KBM-7 (cell line): ENCODE data around the gene CRYBB3.
"Not testable (repeated sequence)": the region's sequence is repeated elsewhere in the genome, so short reads cannot be mapped to it uniquely, and the experiment has no call there.

Experiments
- DNase-seq: peaks from one replicate; pipeline ENCODE4 v3.0.0-alpha.2; 2015
- in situ Hi-C: fragments of 300-500 bp; cut with MboI; formaldehyde crosslinking; loops from 2 replicates; pipeline ENCODE4 v1.14.3; 2020; ENCODE audit warnings: low sequenced_read_pairs, low pct_unique_long_range_greater_than_20kb, mixed read lengths

The CRYBB3 gene

DNA sequence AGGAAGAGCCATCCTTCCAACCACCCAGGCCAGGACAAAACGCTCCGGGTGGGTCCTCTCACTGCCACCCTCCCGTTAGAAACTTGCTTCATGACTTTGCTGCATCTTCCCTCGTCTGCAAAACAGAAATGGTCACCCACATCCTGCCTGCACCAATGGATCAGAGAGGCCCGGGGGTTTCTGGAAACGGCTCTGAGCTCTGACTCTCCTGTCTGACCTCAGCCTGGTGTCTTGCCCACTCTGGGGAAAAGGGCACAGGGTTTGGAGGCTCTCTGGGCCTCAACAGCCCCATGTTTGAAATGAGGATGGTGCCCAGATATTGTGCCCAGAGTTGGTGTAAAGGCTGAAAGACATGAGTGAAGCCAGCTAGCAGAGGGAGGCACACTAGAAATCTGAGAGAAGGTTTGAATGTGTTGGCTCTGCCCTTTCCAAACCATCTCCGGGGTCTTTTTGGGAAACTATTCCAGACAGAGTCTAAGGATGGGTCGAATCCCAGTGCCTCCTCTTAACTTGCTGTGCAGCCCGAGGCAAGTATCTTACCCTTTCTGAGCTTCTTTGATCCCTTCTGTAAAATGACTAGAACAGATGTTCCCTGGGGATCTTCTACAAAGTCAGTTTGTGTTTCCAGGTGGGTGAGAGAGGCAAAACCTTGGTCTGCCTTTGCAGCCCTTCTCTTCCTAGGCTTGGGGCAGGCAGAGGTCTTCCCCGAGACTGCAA is 2.1 kb downstream of the CRYBB3 start:
- in situ Hi-C loops = no loop called here
- no peak for DNase-seq

DNA sequence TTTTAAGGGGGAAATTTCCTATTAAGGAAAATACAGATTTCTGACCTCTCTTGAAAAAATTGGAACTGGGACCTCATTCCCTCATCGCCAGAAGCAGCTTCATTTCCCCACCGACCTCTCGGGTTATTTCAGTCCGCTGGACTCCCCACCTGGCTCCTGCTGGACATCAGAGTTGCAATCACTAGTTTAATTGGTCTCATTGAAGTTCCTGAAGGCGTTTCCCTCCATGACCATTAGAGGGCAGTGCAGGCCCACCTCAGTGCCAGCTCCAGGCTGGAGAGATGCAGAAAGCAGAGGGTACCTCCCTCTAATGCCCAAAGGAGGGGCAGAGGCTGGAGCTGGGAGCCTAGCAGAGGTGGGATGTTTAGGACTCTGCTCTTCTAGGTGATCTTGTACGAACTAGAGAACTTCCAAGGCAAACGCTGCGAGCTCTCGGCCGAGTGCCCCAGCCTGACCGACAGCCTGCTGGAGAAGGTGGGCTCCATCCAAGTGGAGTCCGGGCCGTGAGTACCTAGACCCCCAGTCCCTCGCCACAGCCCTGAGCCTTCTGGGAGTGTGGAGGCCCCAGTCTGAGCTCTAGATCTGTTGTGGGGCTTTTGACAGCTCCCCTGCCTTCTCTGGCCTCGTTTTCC is 2.7 kb downstream of the CRYBB3 start:
- in situ Hi-C loops = no loop called here
- DNase-seq = peak; percentile 55

DNA sequence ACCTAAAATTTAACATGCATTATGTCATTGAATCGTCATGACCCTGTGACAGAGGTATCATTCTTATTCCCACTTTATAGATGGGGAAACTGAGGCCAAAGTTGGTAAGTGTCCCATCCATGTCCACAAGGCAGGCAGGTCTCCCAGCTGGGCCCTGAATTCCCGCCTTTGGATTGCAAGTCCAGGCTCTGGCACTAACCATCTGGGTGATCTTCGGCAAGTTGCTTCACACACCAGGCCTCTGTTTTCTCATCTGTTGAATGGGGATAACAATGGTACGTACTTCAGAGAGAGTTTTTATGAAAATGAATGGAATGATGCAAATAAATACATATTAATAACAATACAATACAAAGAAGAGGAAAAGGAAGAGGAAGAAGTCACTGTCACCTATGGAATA is 3.4 kb downstream of the CRYBB3 start:
- in situ Hi-C loops = no loop called here

DNA sequence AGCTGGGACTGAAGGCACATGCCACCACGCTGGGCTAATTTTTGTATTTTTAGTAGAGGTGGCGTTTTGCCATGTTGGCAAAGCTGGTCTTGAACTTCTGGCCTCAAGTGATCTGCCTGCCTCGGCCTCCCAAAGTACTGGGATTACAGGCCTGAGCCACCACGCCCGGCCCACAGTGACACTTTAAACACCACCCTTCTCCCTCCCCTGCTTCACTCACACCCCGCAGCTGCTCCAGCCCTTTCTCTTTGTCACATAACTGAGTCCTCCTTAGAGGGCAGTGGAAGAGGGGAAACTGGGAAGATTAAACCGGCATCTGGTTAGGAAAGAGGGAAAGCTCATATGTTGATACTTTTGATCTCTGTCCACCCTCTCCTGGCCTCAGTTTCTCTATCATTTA is 4.9 kb downstream of the CRYBB3 start:
- DNase-seq, in situ Hi-C loops: not testable (repeated sequence)

More for the DNA sequence above, 3.4 kb downstream of the CRYBB3 start:
- no peak for DNase-seq

DNA sequence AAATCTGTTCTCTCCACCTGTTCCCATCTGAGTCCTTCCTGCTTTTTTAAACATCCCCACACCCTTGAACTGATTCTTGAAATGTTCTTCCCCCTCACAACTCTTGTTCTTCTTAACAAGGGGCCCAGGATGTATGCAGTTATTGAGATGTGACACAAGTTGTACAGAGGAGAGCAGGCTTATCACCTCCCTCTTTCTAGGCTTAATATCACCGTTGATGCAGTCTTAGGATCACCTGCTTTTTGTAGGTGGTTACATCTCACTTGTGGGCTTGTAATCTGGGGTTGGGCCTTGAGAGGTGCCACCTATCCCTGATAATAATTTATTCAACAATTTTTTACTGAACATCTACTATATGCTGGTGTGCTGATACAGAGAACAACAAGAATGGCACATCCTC is 6.2 kb downstream of the CRYBB3 start:
- in situ Hi-C loops = no loop called here
- DNase-seq = no peak

DNA sequence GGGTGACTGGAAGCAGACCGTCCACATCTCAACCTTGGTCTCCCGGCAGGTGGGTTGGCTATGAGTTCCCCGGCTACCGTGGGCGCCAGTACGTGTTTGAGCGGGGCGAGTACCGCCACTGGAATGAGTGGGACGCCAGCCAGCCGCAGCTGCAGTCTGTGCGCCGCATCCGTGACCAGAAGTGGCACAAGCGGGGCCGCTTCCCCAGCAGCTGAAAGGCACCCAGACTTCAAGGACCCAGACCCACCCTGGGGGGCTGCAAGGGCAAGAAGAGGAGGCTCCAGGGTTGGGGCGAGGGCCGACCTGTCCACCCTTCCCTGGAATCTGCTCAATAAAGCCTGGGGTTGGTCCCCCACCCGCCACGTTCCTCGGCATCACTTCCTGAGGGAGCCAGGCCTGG is 7.3 kb downstream of the CRYBB3 start:
- in situ Hi-C loops = no loop called here
- DNase-seq = no peak

DNA sequence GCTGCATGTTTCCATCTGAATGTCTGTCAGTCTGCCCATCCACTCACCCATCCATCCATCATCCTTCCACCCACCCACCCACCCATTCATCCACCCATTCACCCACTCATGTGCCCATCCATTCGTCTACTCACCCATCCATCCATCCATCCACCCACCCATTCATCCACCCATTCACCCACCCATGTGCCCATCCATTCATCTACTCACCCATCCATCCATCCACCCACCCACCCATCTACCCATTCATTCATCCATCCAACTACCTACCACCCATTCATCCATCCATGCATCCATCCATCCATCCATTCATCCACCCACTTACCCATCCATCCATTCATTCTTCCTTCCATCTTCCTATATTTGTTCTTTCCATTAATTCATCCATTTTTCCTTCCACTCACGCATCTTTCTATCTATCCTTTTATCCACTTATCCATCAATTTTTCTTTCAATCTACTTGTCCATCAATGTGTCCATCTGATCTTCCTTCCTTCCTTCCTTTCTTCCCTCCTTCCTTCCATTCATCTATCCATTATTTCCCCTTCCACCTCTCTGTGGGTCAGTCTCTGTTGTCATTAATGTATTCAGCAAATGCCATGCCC is 8.0 kb downstream of the CRYBB3 start:
- in situ Hi-C loops = no loop called here
- DNase-seq = no peak

DNA sequence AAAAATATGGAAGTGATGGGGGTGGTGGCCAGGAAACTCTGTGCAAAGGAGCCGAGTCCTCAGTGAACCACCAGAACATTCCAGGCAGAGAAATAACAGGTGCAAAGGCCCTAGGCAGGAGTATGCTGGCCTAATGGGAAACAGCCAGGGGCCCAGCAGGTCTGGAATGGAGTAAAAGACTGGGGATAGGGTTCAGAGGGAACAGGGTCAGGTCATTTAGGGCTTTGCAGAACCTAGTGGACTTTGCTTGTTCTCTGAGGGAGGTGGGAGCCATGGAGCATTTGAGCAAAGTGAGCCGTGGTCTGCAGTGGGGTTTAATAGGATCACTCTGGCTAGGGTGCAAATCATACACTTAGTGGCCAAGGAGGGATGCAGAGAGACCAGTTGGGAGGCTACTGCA is 8.7 kb downstream of the CRYBB3 start:
- in situ Hi-C loops = no loop called here
- DNase-seq = no peak

DNA sequence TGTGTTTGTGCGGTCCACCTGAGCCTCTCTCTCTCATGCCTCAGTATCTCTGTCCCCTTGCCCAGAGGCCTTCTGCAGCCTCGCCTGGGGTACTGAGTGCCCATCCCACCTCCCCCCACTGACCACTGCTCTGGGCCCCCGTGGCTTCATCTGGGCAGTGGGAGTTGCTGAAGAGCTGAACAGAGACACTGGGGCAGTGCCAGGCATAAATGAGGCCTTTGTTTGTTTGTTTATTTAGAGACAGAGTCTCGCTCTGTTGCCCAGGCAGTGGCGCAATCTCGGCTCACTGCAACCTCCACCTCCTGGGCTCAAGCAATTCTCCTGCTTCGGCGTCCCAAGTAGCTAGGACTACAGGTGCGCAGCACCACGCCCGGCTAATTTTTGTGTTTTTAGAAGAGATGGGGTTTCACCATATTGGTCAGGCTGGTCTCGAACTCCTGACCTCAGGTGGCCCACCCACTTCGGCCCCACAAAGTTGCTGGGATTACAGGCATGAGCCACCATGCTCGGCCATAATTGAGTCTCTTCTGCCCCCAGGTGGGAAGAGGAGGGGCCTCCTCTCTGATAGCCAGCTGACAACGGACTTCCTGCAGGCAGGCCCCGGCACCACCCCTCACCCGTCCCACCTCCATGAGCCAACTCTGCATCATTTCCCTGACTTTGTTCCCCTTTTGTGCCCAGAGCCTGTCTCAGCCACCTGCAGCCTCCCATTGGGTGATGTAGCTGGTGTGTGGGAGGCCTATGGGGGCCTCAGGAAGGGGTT is 9.3 kb downstream of the CRYBB3 start:
- DNase-seq = no peak
- in situ Hi-C loops = no loop called here

DNA sequence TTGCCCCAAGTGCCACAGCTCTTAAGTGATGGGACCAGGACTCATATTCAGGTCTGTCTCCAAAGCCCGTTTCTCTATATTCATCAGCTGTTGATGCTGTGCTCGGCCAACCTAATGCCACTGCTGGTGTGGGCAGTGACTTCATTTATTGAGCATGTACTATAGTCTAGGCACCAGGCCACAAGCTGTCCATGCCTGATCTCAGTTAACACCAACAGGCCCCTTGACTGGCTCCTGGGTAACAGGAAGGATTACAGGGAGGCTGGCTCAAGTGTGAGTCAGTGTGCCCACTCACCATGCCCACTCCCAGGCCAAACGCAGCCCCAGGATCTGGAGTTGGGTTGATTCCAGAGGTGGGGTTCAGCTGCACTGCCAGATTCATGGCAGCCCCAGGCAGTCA is 11.1 kb downstream of the CRYBB3 start:
- no peak for DNase-seq
- in situ Hi-C loops = no loop called here

DNA sequence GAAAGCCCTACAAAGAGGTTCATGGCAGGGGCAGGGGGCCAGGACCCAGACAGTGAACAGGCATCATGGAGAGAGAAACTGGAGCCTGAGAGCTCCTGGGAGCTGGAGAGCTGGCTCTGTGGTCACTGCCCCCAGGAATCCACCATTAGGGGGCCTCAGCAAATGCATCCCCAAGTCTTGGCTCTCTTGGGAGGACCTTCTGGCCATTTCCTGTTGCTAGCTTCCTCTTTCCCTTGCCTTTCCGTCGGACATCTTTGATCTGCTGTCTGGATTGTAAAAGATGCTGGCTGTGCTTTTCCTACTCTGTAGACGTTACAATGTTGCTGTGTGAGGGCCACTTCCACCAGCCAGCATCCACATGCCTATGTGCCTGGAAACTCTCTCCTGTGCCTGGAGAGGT is 12.7 kb downstream of the CRYBB3 start:
- in situ Hi-C loops = no loop called here
- no peak for DNase-seq

DNA sequence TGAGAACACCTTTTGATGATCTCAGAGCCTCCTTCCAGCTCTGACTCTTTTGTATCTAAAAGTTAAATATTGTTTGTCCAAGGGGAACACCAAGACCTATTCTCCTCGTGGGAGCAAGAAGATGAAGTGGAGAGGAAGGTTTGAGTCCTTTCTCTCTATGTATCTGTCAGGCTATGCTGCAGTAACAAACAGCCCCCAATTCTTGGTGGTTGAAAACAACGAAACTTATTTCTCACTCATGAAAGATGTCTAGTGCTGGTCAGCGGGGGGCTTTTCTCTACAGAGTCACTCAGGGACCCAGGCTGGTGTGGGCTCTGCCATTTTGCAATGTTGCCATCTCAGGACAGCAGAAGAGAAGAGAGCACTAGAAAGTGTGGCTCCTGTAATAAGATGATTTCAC is 13.6 kb downstream of the CRYBB3 start:
- in situ Hi-C loops = no loop called here
- DNase-seq = no peak

DNA sequence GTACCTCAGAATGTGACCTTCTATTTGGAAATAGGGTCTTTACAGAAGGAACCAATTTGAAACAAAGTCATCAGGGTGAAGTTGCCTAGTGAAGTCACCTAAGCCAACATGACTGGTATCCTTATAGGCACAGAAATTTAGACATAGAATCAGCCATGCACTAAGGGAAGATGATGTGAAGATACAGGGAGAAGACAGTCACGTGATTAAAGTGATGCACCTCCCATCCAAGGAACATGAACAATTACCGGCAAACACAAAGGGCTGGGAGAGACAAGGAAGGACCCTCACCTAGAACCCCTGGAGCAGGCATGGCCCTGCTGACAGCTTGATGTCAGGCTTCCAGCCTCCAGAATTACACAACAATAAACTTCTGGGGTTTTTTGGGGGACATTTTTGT is 16.6 kb downstream of the CRYBB3 start:
- in situ Hi-C loops = no loop called here
- DNase-seq = no peak

DNA sequence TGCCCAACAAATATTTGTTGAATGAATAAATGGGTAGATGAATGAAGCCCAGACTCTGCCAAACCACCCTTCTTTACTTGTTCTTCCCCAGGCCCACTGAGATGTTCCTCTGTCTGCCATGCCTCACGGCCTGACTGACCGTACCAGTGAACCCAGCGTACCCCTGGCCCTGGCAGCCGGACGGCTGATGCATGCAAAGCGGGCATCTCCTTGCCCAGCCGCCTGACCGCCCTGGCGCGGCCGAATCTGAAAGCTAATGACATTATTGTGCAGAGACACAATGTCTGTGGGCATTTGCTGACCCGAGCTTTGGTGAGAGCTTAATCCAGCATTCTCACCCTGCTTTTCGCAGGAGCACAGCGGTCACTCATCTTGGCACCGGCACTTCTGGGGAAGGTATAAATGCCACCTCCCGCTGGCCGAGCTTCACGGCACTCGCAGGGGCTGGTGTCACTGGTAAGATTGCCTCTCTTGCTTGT is 19.6 kb downstream of the CRYBB3 start, which contains the start of gene CRYBB2:
Gene CRYBB2, plus strand, starts transcription at position 429 of the 479 bp plus-strand sequence. CDS start 1,791 bp downstream, outside the sequence.
- no peak for DNase-seq
- in situ Hi-C loops = no loop called here

DNA sequence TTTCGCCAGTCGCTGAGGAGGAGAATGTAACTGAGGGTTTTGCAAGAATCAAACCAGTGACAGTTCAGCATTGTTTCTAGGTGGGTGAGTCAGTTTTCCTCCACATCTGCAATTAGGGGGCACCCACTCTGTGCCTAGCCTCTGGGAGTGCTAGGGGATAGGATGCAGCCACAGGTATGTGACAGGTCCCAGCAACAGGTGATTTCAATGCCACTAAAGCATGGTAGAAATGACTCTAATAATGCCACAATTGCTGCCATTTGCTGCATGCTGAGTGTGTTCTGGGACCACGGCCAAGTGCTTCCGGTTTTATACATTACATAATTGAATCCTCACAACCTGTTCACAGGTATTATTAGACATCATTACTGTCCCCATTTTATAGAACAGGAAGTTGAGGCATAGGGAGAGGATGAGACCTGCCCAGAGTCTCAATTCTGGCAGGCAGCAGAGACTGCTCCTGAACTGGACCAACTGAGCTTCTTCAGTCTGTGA is 20.3 kb downstream of the CRYBB3 start:
- DNase-seq = no peak
- in situ Hi-C loops = no loop called here

DNA sequence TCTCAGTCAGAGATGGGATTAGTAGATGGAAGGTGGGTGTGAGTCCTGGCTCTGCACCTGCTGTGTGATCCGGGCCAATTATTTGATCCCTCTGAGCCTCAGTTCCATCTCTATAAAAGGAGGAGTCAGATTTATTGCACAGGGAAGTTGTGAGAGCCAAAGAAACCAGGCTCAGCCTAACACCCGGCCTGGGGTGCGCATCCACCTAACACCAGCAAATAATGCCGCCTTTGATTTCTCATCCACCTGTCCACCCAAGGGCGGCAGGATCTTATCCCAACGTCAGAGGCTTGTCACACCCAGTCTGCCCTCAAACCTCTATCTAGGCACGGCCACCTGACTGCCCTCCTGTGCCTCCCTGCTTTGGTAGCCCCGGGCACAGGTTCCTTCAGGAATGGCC is 22.1 kb downstream of the CRYBB3 start:
- in situ Hi-C loops = no loop called here
- no peak for DNase-seq

DNA sequence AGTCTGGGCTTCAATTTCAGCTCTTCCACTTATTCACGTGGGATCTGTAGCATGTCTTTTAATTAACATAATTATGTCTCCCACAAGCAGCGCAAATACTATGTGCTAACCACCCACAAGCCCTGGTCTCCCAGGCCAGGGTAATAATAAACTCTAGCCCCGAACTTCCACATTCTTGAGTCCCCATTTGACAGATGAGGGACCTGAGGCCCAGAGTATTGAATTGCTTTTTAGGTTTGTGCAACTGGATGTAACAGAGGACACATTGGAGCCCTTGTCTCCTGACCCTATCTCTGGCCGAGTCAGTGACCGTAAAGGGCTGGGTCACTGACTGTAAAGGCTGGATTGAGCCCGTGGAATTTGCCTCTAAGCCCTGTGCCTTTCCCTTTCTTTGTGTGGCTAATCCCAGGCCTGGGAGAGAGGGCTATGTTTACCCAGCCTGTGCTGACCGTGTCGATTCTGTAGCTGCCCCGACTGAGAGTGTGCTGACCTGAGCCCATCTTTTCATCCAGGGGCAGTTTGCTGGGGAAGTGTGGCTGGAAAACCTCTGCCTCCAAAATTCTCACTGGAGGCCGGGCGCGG is 23.7 kb downstream of the CRYBB3 start:
- in situ Hi-C loops = no loop called here
- DNase-seq = no peak

DNA sequence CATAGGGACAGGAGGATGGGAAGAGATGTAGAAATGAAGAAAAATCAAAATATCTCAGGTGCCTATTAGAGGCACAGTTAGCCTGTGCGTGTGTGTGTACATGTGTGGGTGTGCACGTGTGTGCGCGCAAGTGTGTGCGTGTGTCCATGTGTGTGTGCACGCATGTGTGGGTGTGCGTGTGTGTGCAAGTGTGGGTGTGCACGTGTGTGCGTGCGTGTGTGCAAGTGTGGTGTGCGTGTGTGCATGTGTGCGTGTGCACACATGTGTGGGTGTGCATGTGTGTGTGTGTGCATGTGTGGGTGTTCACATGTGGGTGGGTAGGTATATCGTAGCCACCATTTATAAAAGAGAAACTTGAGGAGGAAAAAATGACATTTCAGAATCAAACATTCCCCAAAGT is 29.2 kb downstream of the CRYBB3 start:
- in situ Hi-C loops = no loop called here
- DNase-seq = no peak

DNA sequence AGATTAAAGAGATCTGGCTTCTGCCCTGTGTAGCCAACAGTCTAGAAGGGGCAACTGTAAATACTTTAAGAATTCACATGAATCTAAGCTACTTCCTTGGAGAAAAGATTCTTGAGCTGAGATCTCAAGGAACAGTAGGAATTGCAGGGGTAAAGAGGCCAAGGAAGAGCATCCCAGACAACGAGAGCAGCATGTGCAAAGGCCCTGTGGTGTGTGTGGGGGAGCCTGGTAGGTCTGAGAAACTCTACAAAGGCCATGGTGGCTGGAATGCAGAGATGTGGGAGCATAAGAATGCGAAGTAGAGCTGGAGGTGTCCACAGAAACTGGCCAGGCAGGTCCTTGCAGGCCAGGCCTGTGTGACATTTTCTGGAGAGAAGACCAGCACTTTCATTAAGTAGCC is 31.1 kb downstream of the CRYBB3 start:
- in situ Hi-C loops, DNase-seq: not testable (repeated sequence)
